Ishikawa (cell line): ENCODE results near the gene PPM1E.

Experiments used
- CEBPB ChIP-seq: IDR thresholded peaks from 2 replicates; pipeline ENCODE4 v1.6.1; 2012
- CREB1 ChIP-seq: IDR thresholded peaks from 2 replicates; pipeline ENCODE4 v1.6.1; 2012; ENCODE audit warnings: low read depth
- EGR1 ChIP-seq: IDR thresholded peaks from 2 replicates; pipeline ENCODE4 v1.6.1; 2012
- EP300 ChIP-seq: IDR thresholded peaks from 2 replicates; pipeline ENCODE4 v1.6.1; 2012; ENCODE audit warnings: borderline replicate concordance
- FOXM1 ChIP-seq: IDR thresholded peaks from 2 replicates; pipeline ENCODE4 v1.6.1; 2012; ENCODE audit warnings: low read depth, borderline replicate concordance
- NFIC ChIP-seq: IDR thresholded peaks from 2 replicates; pipeline ENCODE4 v1.6.1; 2012
- RAD21 ChIP-seq: IDR thresholded peaks from 2 replicates; pipeline ENCODE4 v1.6.1; 2012; ENCODE audit warnings: low read depth
- TAF1 ChIP-seq: IDR thresholded peaks from 2 replicates; pipeline ENCODE4 v1.6.1; 2012; ENCODE audit warnings: low read depth, mild to moderate bottlenecking
- TCF12 ChIP-seq: IDR thresholded peaks from 2 replicates; pipeline ENCODE4 v1.6.1; 2012; ENCODE audit warnings: low read depth
- TEAD4 ChIP-seq: IDR thresholded peaks from 2 replicates; pipeline ENCODE4 v1.6.1; 2012
- YY1 ChIP-seq: IDR thresholded peaks from 2 replicates; pipeline ENCODE4 v1.6.1; 2012; ENCODE audit warnings: low read depth
- ZBTB7A ChIP-seq: IDR thresholded peaks from 2 replicates; pipeline ENCODE4 v1.6.1; 2012; ENCODE audit warnings: low read depth
- TF ChIP-seq, protein P1 (sequence below): IDR thresholded peaks from 2 replicates; pipeline ENCODE4 v1.6.1; 2012
- TF ChIP-seq, protein P2 (sequence below): IDR thresholded peaks from 2 replicates; pipeline ENCODE4 v1.6.1; 2012
- TF ChIP-seq, protein P3 (sequence below): IDR thresholded peaks from 2 replicates; pipeline ENCODE4 v1.6.1; 2012; ENCODE audit warnings: low read depth, mild to moderate bottlenecking

Gene PPM1E

DNA sequence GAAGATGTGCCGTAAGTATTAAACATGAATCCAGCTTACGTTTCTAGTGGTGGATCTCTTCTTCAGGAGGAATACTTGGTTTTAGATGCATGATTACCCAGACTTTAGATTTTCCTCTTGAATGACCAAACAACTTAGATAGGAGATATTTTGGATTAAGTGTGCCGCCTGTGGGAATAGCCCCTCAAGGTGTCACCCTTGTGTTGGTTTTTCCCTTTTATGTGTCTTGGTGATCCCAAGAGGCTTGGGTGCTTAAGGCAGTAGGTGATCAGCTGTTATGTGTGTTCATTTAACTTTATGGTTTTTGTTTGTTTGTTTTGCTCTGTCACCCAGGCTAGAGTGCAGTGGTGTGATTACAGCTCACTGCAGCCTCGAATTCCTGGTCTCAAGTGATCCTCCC is 115.1 kb downstream of the PPM1E start:
- no peak for TF ChIP-seq EGR1
- no peak for TF ChIP-seq NFIC
- peak; percentile 34 for TF ChIP-seq RAD21

GRCh38 chr17:58873926-58874325 is 118.3 kb downstream of the PPM1E start:
- TF ChIP-seq YY1 (no peak), CEBPB (no peak)
- TF ChIP-seq, protein P1, sequence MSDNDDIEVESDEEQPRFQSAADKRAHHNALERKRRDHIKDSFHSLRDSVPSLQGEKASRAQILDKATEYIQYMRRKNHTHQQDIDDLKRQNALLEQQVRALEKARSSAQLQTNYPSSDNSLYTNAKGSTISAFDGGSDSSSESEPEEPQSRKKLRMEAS = no peak
- TF ChIP-seq, protein P2, sequence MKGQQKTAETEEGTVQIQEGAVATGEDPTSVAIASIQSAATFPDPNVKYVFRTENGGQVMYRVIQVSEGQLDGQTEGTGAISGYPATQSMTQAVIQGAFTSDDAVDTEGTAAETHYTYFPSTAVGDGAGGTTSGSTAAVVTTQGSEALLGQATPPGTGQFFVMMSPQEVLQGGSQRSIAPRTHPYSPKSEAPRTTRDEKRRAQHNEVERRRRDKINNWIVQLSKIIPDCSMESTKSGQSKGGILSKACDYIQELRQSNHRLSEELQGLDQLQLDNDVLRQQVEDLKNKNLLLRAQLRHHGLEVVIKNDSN = no peak

- TF ChIP-seq CREB1 (no peak), TEAD4 (no peak), EGR1 (no peak), TCF12 (no peak), TAF1 (no peak), CEBPB (no peak), NFIC (no peak), YY1 (no peak), FOXM1 (no peak), RAD21 (no peak), ZBTB7A (no peak), EP300 (no peak)
- TF ChIP-seq, protein P1 = no peak
- TF ChIP-seq, protein P3, sequence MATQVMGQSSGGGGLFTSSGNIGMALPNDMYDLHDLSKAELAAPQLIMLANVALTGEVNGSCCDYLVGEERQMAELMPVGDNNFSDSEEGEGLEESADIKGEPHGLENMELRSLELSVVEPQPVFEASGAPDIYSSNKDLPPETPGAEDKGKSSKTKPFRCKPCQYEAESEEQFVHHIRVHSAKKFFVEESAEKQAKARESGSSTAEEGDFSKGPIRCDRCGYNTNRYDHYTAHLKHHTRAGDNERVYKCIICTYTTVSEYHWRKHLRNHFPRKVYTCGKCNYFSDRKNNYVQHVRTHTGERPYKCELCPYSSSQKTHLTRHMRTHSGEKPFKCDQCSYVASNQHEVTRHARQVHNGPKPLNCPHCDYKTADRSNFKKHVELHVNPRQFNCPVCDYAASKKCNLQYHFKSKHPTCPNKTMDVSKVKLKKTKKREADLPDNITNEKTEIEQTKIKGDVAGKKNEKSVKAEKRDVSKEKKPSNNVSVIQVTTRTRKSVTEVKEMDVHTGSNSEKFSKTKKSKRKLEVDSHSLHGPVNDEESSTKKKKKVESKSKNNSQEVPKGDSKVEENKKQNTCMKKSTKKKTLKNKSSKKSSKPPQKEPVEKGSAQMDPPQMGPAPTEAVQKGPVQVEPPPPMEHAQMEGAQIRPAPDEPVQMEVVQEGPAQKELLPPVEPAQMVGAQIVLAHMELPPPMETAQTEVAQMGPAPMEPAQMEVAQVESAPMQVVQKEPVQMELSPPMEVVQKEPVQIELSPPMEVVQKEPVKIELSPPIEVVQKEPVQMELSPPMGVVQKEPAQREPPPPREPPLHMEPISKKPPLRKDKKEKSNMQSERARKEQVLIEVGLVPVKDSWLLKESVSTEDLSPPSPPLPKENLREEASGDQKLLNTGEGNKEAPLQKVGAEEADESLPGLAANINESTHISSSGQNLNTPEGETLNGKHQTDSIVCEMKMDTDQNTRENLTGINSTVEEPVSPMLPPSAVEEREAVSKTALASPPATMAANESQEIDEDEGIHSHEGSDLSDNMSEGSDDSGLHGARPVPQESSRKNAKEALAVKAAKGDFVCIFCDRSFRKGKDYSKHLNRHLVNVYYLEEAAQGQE = no peak
- TF ChIP-seq, protein P2 = no peak
Measured at GRCh38 chr17:58875261-58875660, 119.6 kb downstream of the PPM1E start.

- TF ChIP-seq ZBTB7A (no peak), TEAD4 (no peak), CREB1 (no peak), EGR1 (no peak), TAF1 (no peak)
Measured at GRCh38 chr17:58884161-58884560, 128.5 kb downstream of the PPM1E start.

- TF ChIP-seq CEBPB (no peak), TCF12 (no peak), EGR1 (no peak), FOXM1 (no peak), NFIC (no peak), TEAD4 (no peak), ZBTB7A (no peak), CREB1 (no peak), RAD21 (no peak), TAF1 (no peak), EP300 (no peak), YY1 (no peak)
- TF ChIP-seq, protein P3 = no peak
- TF ChIP-seq, protein P2 = no peak
- TF ChIP-seq, protein P1 = no peak
Measured at GRCh38 chr17:58886514-58886913, 130.9 kb downstream of the PPM1E start.

GRCh38 chr17:58889928-58890327 is 134.3 kb downstream of the PPM1E start:
- no peak for TF ChIP-seq RAD21
- no peak for TF ChIP-seq ZBTB7A
- TF ChIP-seq EP300 = no peak
- TF ChIP-seq TEAD4 = no peak
- no peak for TF ChIP-seq TAF1
- TF ChIP-seq YY1 = no peak
- no peak for TF ChIP-seq EGR1
